ENCODE measurements around the gene ACP4.

The ACP4 gene

GRCh38 chr19:50790396-50790795 is at the start of gene ACP4:
Gene ACP4, plus strand, starts transcription at chr19:50790415. Its CDS starts 0 bp downstream, at chr19:50790415.
- DNase-seq = no peak
- no peak within 1 kb of the TSS for H3K9ac ChIP-seq (ENCODE audit: low read length)
- no peaks in the 10 kb centered on the region for H3K9me2 ChIP-seq (replicated peaks; ENCODE audit: insufficient read depth, low read length)
- no peaks in the 10 kb centered on the region for H4K20me1 ChIP-seq (ENCODE audit: insufficient read depth, low read length)
- H3K79me2 ChIP-seq (ENCODE audit: low read length) = no peaks in the 10 kb centered on the region
- H3K9me3 ChIP-seq (replicated peaks; ENCODE audit: insufficient read depth, low read length) = no peaks in the 10 kb centered on the region
- TF ChIP-seq EZH2 (optimal IDR thresholded peaks at IDR 0.05; ENCODE audit: low read depth, low read length) (no peak), EZH2phosphoT487 (IDR thresholded peaks at IDR 0.05; ENCODE audit: low read length) (no peak), CTCF (IDR thresholded peaks at IDR 0.05; ENCODE audit: low read length) (no peak)
- peaks cover 12% of the 10 kb centered on the region for H3K27me3 ChIP-seq (replicated peaks; ENCODE audit: insufficient read depth, low read length)
- H3F3A ChIP-seq (ENCODE audit: insufficient read depth, low read length) = peaks cover 11% of the 10 kb centered on the region; the same call in 1 of the 2 replicates
- no peaks in the 10 kb centered on the region for H3K36me3 ChIP-seq (replicated peaks; ENCODE audit: insufficient read depth, low read length)
- no peak within 1 kb of the TSS for H3K27ac ChIP-seq (ENCODE audit: low read length)
- peaks cover 11% of the 10 kb centered on the region; the same call in 1 of the 2 replicates for H3K4me1 ChIP-seq (ENCODE audit: low read length)
- H2AFZ ChIP-seq (ENCODE audit: low read length) = no peak within 1 kb of the TSS
- H3K4me3 ChIP-seq (ENCODE audit: low read length) = no peak within 1 kb of the TSS
- no peak within 1 kb of the TSS for H3K4me2 ChIP-seq (ENCODE audit: low read depth, low read length)

GRCh38 chr19:50741179-50741933 is 48.9 kb upstream of the ACP4 start:
- Histone ChIP-seq H3F3A (ENCODE audit: insufficient read depth, low read length) (no peaks in the 10 kb centered on the region), H2AFZ (ENCODE audit: low read length) (no peak overlapping the region), H3K79me2 (ENCODE audit: low read length) (no peaks in the 10 kb centered on the region), H3K4me1 (ENCODE audit: low read length) (no peaks in the 10 kb centered on the region), H3K27ac (ENCODE audit: low read length) (no peak overlapping the region), H3K4me2 (ENCODE audit: low read depth, low read length) (no peak overlapping the region), H4K20me1 (ENCODE audit: insufficient read depth, low read length) (no peaks in the 10 kb centered on the region), H3K9me3 (replicated peaks; ENCODE audit: insufficient read depth, low read length) (no peaks in the 10 kb centered on the region), H3K36me3 (replicated peaks; ENCODE audit: insufficient read depth, low read length) (no peaks in the 10 kb centered on the region), H3K4me3 (ENCODE audit: low read length) (no peak overlapping the region), H3K9me2 (replicated peaks; ENCODE audit: insufficient read depth, low read length) (no peaks in the 10 kb centered on the region), H3K9ac (ENCODE audit: low read length) (no peak overlapping the region), H3K27me3 (replicated peaks; ENCODE audit: insufficient read depth, low read length) (peaks cover 89% of the 10 kb centered on the region)
- TF ChIP-seq EZH2 (optimal IDR thresholded peaks at IDR 0.05; ENCODE audit: low read depth, low read length) (no peak), EZH2phosphoT487 (IDR thresholded peaks at IDR 0.05; ENCODE audit: low read length) (no peak), CTCF (IDR thresholded peaks at IDR 0.05; ENCODE audit: low read length) (no peak)
- no peak for DNase-seq

GRCh38 chr19:50743537-50743936 is 46.7 kb upstream of the ACP4 start:
- no peaks in the 10 kb centered on the region for H4K20me1 ChIP-seq (ENCODE audit: insufficient read depth, low read length)
- peaks cover 84% of the 10 kb centered on the region for H3K27me3 ChIP-seq (replicated peaks; ENCODE audit: insufficient read depth, low read length)
- no peaks in the 10 kb centered on the region for H3K79me2 ChIP-seq (ENCODE audit: low read length)
- no peaks in the 10 kb centered on the region for H3K4me1 ChIP-seq (ENCODE audit: low read length)
- no peaks in the 10 kb centered on the region for H3K36me3 ChIP-seq (replicated peaks; ENCODE audit: insufficient read depth, low read length)
- H2AFZ ChIP-seq (ENCODE audit: low read length) = no peak overlapping the region
- H3K4me2 ChIP-seq (ENCODE audit: low read depth, low read length) = no peak overlapping the region
- no peaks in the 10 kb centered on the region for H3K9me3 ChIP-seq (replicated peaks; ENCODE audit: insufficient read depth, low read length)
- H3K4me3 ChIP-seq (ENCODE audit: low read length) = no peak overlapping the region
- no peak overlapping the region for H3K27ac ChIP-seq (ENCODE audit: low read length)
- no peak for DNase-seq
- no peak overlapping the region for H3K9ac ChIP-seq (ENCODE audit: low read length)
- no peaks in the 10 kb centered on the region for H3K9me2 ChIP-seq (replicated peaks; ENCODE audit: insufficient read depth, low read length)
- no peaks in the 10 kb centered on the region for H3F3A ChIP-seq (ENCODE audit: insufficient read depth, low read length)
- no peak for TF ChIP-seq EZH2phosphoT487 (IDR thresholded peaks at IDR 0.05; ENCODE audit: low read length)
- no peak for TF ChIP-seq CTCF (IDR thresholded peaks at IDR 0.05; ENCODE audit: low read length)
- TF ChIP-seq EZH2 (optimal IDR thresholded peaks at IDR 0.05; ENCODE audit: low read depth, low read length) = no peak

All from MM.1S (cell line).